ENCODE measurements around the gene CHAT.

- TF ChIP-seq POLR2A (IDR thresholded peaks at IDR 0.05) = no peak
- TF ChIP-seq CTCF (IDR thresholded peaks at IDR 0.05) = no peak
These were observed 8.9 kb downstream of the CHAT start for GRCh38 chr10:49622426-49623425.

Measured in right lobe of liver (tissue), 4 donors.